H1 (cell line): ENCODE results near the gene C2CD5. TPM values are rescaled to one million over a fixed set of nuclear protein-coding genes. Genes with fewer than 3 reads are reported as not detected.

Experiments used
- CTCF ChIA-PET: fragments of 300-600 bp; sonication (Branson Sonifier 250); formaldehyde crosslinking; loops from one replicate; lab custom pipeline; 2021; ENCODE audit not compliant: partially characterized antibody; lab: Charles Lee
- POLR2A ChIA-PET: fragments of 300-600 bp; sonication (Branson Sonifier 250); formaldehyde crosslinking; loops from one replicate; lab custom pipeline; 2021; ENCODE audit warnings: inconsistent platforms; ENCODE audit not compliant: partially characterized antibody; lab: Charles Lee
- DNase-seq, 2 experiments: peaks; one replicate each; pipeline versions ENCODE4 v3.0.0 to v3.0.0-alpha.2; 2010 to 2022; ENCODE audit warnings: low spot score in 2 of 2, low read depth in 1 of 2, mixed read lengths in 1 of 2
- FAIRE-seq: peaks from 2 replicates; lab custom pipeline; 2011; peaks lifted over from hg19 to GRCh38; lab: Jason Lieb, UNC
- H2AFZ ChIP-seq: 2 replicates; pipeline ENCODE4 v1.8.1; 2012; ENCODE audit warnings: low read length, inconsistent platforms
- H2AK5ac ChIP-seq: 2 replicates; pipeline ENCODE4 v1.6.1; 2013; ENCODE audit warnings: low read depth, low read length
- H2BK120ac ChIP-seq: replicated peaks from 2 replicates; pipeline ENCODE3; 2013; ENCODE audit warnings: low read depth, low read length, inconsistent platforms
- H2BK12ac ChIP-seq: 2 replicates; pipeline ENCODE4 v1.6.1; 2013; ENCODE audit warnings: low read depth, low read length
- H2BK15ac ChIP-seq: 2 replicates; pipeline ENCODE4 v1.6.1; 2013; ENCODE audit warnings: low read length
- H2BK20ac ChIP-seq: 2 replicates; pipeline ENCODE4 v1.6.1; 2013; ENCODE audit warnings: low read length
- H2BK5ac ChIP-seq: 2 replicates; pipeline ENCODE4 v1.6.1; 2013; ENCODE audit warnings: low read depth, low read length
- H3K14ac ChIP-seq: 2 replicates; pipeline ENCODE4 v1.6.1; 2013; ENCODE audit warnings: inconsistent platforms; ENCODE audit not compliant: insufficient read length
- H3K18ac ChIP-seq: 2 replicates; pipeline ENCODE4 v1.6.1; 2013; ENCODE audit warnings: low read length; ENCODE audit errors: extremely low read depth
- H3K23ac ChIP-seq: 2 replicates; pipeline ENCODE4 v1.6.1; 2013; ENCODE audit warnings: inconsistent platforms; ENCODE audit not compliant: insufficient read length
- H3K23me2 ChIP-seq: 2 replicates; pipeline ENCODE4 v1.6.1; 2013; ENCODE audit warnings: low read depth, low read length
- H3K27ac ChIP-seq: 2 replicates; pipeline ENCODE4 v1.6.1; 2011; ENCODE audit warnings: low read depth, low read length, inconsistent platforms
- H3K27me3 ChIP-seq, 4 experiments: replicated peaks in 1 of 4; 1 replicate in 1 of 4; 2 replicates in 3 of 4; pipeline versions ENCODE4 v1.6.1 to v1.8.1; 2011 to 2013; ENCODE audit warnings: low read length in 3 of 4, mild to moderate bottlenecking in 3 of 4, inconsistent platforms in 2 of 4, mixed read lengths in 2 of 4, moderate library complexity in 1 of 4; ENCODE audit not compliant: control insufficient read depth in 3 of 4, insufficient read depth in 3 of 4; ENCODE audit errors: extremely low read depth in 1 of 4
- H3K36me3 ChIP-seq, 4 experiments: 2 replicates each; pipeline versions ENCODE4 v1.6.1 to v1.8.1; 2011 to 2013; ENCODE audit warnings: mild to moderate bottlenecking in 4 of 4, low read length in 3 of 4, moderate library complexity in 2 of 4, control low read depth in 1 of 4, inconsistent platforms in 1 of 4; ENCODE audit not compliant: insufficient read depth in 4 of 4, control insufficient read depth in 2 of 4
- H3K4ac ChIP-seq: replicated peaks from 2 replicates; pipeline ENCODE3; 2013; ENCODE audit warnings: low read length, low read depth, mixed read lengths, inconsistent platforms; ENCODE audit not compliant: insufficient read length
- H3K4me1 ChIP-seq, 4 experiments: replicated peaks in 1 of 4; 1 replicate in 1 of 4; 2 replicates in 3 of 4; pipeline versions ENCODE4 v1.6.1 to v1.8.1; 2011 to 2013; ENCODE audit warnings: low read length in 3 of 4, inconsistent platforms in 2 of 4, mixed read lengths in 1 of 4; ENCODE audit not compliant: insufficient read depth in 4 of 4, control insufficient read depth in 3 of 4
- H3K4me2 ChIP-seq, 2 experiments: 2 replicates each; pipeline versions ENCODE4 v1.6.1 to v1.8.1; 2011 to 2013; ENCODE audit warnings: low read depth in 2 of 2, low read length in 2 of 2, control low read depth in 1 of 2, inconsistent platforms in 1 of 2, mild to moderate bottlenecking in 1 of 2; ENCODE audit not compliant: insufficient read depth in 1 of 2
- H3K4me3 ChIP-seq, 4 experiments: fragments of 200-600, 300-600 bp in 1 of 4; sonication (generic), shearing (Covaris generic), sonication (Bioruptor Twin) in 1 of 4; 2 replicates each; pipeline versions ENCODE4 v1.5.1 to v1.8.1; 2011 to 2016; ENCODE audit warnings: low read length in 4 of 4, low read depth in 3 of 4, control low read depth in 2 of 4, inconsistent platforms in 2 of 4, mild to moderate bottlenecking in 2 of 4, mixed read lengths in 1 of 4, moderate library complexity in 1 of 4; ENCODE audit not compliant: insufficient read depth in 2 of 4; ENCODE audit errors: extremely low read depth in 1 of 4
- H3K56ac ChIP-seq: replicated peaks from 2 replicates; pipeline ENCODE3; 2013; ENCODE audit warnings: low read depth, mild to moderate bottlenecking, mixed read lengths, low read length, inconsistent platforms; ENCODE audit not compliant: insufficient read length
- H3K79me1 ChIP-seq: 2 replicates; pipeline ENCODE4 v1.6.1; 2013; ENCODE audit warnings: low read depth, low read length, control low read depth
- H3K79me2 ChIP-seq, 2 experiments: 2 replicates each; pipeline versions ENCODE4 v1.6.1 to v1.8.1; 2012 to 2013; ENCODE audit warnings: low read length in 2 of 2, mild to moderate bottlenecking in 2 of 2, inconsistent platforms in 1 of 2; ENCODE audit not compliant: insufficient read depth in 2 of 2, control insufficient read depth in 1 of 2
- H3K9ac ChIP-seq, 4 experiments: replicated peaks in 1 of 4; 1 replicate in 1 of 4; 2 replicates in 3 of 4; pipeline versions ENCODE4 v1.6.1 to v1.8.1; 2011 to 2013; ENCODE audit warnings: low read depth in 3 of 4, low read length in 3 of 4, control low read depth in 2 of 4, mild to moderate bottlenecking in 2 of 4, moderate library complexity in 2 of 4, inconsistent platforms in 1 of 4; ENCODE audit errors: extremely low read depth in 1 of 4
- H3K9me3 ChIP-seq, 2 experiments: 2 replicates each; pipeline versions ENCODE4 v1.6.1 to v1.8.1; 2012 to 2013; ENCODE audit warnings: mild to moderate bottlenecking in 2 of 2, moderate library complexity in 2 of 2, control low read depth in 1 of 2, inconsistent platforms in 1 of 2, low read depth in 1 of 2, low read length in 1 of 2, mixed read lengths in 1 of 2; ENCODE audit not compliant: insufficient read depth in 2 of 2
- H4K20me1 ChIP-seq, 2 experiments: replicated peaks in 1 of 2; 2 replicates each; pipeline versions ENCODE3 to v1.8.1; 2011 to 2013; ENCODE audit warnings: inconsistent platforms in 2 of 2, low read length in 2 of 2, mild to moderate bottlenecking in 1 of 2; ENCODE audit not compliant: insufficient read depth in 2 of 2, control insufficient read depth in 1 of 2
- H4K5ac ChIP-seq: 2 replicates; pipeline ENCODE4 v1.6.1; 2013; ENCODE audit warnings: low read length, low read depth, mixed read lengths, inconsistent platforms; ENCODE audit not compliant: insufficient read length
- H4K8ac ChIP-seq: 2 replicates; pipeline ENCODE4 v1.8.0; 2013; ENCODE audit warnings: mild to moderate bottlenecking, moderate library complexity, low read length, inconsistent platforms; ENCODE audit not compliant: insufficient read depth; ENCODE audit errors: extremely low read depth
- H4K91ac ChIP-seq: replicated peaks from 2 replicates; pipeline ENCODE3; 2013; ENCODE audit warnings: low read length, mixed read lengths, inconsistent platforms; ENCODE audit not compliant: insufficient read length
- NRF1 ChIP-seq: IDR thresholded peaks from 2 replicates; pipeline ENCODE4 v1.6.1; 2011; ENCODE audit warnings: mild to moderate bottlenecking, low read depth, low read length, improper control_type of control experiment
- SIX5 ChIP-seq: IDR thresholded peaks from 2 replicates; pipeline ENCODE4 v1.6.1; 2011; ENCODE audit warnings: mild to moderate bottlenecking, low read depth, low read length
- WGBS, 2 experiments: shearing (Covaris generic) in 1 of 2; methylation state at CpG; one replicate each; pipeline versions ENCODE4 v1.1.6 to v1.1.7; 2013 to 2015; ENCODE audit warnings: low lambda C conversion rate in 2 of 2, mixed read lengths in 2 of 2, inconsistent platforms in 1 of 2, low coverage in 1 of 2, missing lambda C conversion rate in 1 of 2; ENCODE audit not compliant: insufficient replicate concordance in 2 of 2, insufficient coverage in 1 of 2, insufficient read length in 1 of 2; ENCODE audit errors: extremely low coverage in 1 of 2, missing lambda C conversion rate in 1 of 2; 5-methylcytosine and 5-hydroxymethylcytosine counted together
- polyA plus RNA-seq, 7 experiments: library from polyadenylated mRNA; depleted of rRNA in 3 of 7; stranded (reverse) in 5 of 7; unstranded in 2 of 7; fragments of >200 nt in 5 of 7; fragments of 200-250 nt in 2 of 7; gene quantifications; 1 replicate in 5 of 7; 2 replicates in 1 of 7; 4 replicates in 1 of 7; pipeline versions ENCODE4 v1.2.1 to v1.2.3, GENCODE V29; 2011 to 2013; ENCODE audit warnings: missing spikeins in 2 of 7, mixed read lengths in 2 of 7
- total RNA-seq: library from RNA; stranded (reverse); fragmentation: NEBNext Ultra II Directional; extraction: Animal tissue kit (Norgen Biotek cat#: 25700); gene quantifications from 2 replicates; pipeline ENCODE4 v1.2.1, GENCODE V29; 2021

C2CD5 gene
- total and polyA plus RNA-seq, 2 of the 8 experiments (the other 6 are each of a cell fraction or from before 2014, with no cell fraction given), result 21.9 to 45.9 TPM

- Histone ChIP-seq H2BK12ac (no peak overlapping the region), H4K8ac (no peak overlapping the region), H3K23me2 (no peaks in the 10 kb centered on the region; the same call in 1 of the 2 replicates), H3K27ac (no peak overlapping the region), H3K14ac (no peak overlapping the region), H2BK120ac (no peak overlapping the region), H2BK15ac (no peak overlapping the region), H2AK5ac (no peak overlapping the region), H2BK20ac (no peak overlapping the region), H3K27me3 (no peaks in the 10 kb centered on the region), H3K9ac (no peak overlapping the region), H2AFZ (no peak overlapping the region), H3K18ac (no peak overlapping the region), H3K79me2 (no peaks in the 10 kb centered on the region), H2BK5ac (no peak overlapping the region), H3K4me3 (no peak overlapping the region), H4K20me1 (no peaks in the 10 kb centered on the region), H4K5ac (no peak overlapping the region), H3K9me3 (no peaks in the 10 kb centered on the region), H3K56ac (no peak overlapping the region), H3K36me3 (peaks cover 0 to 20% (median 0%) of the 10 kb centered on the region in 4 experiments; a peak in 2 of 8 replicates), H3K4ac (no peak overlapping the region), H3K4me2 (no peak overlapping the region), H3K23ac (no peak overlapping the region), H4K91ac (no peak overlapping the region), H3K79me1 (no peaks in the 10 kb centered on the region), H3K4me1 (no peaks in the 10 kb centered on the region)
- POLR2A ChIA-PET, result no interaction called here
- DNase-seq (no peak), FAIRE-seq (no peak)
- WGBS, 2 experiments, result 94% methylated on average over 5 of the region's 5 CpGs; no CpG with 5 or more reads in 1 of the 2 experiments
- CTCF ChIA-PET, result interaction anchor here (0.9 to 2.2 kb wide), 3 partner anchors 15 to 392 kb away, joined by 3 to 6 read pairs (median 3); no protein-coding TSS in a partner anchor
- TF ChIP-seq SIX5, result no peak
- TF ChIP-seq NRF1, result no peak
Measured at GRCh38 chr12:22474970-22475720, 69.2 kb downstream of the C2CD5 start.
